H4 (cell line): ENCODE results near the gene NAALADL2. TPM values are rescaled to one million over a fixed set of nuclear protein-coding genes. Genes with fewer than 3 reads are reported as not detected.

ENCODE experiments used
- DNase-seq: peaks from one replicate; pipeline ENCODE4 v3.0.0-alpha.2; 2015; ENCODE audit warnings: low spot score
- total RNA-seq: library from RNA; depleted of rRNA; stranded (reverse); fragments of >200 nt; shearing (Covaris generic); gene quantifications from 2 replicates; pipeline ENCODE4 v1.2.3, GENCODE V29; 2014

The NAALADL2 gene
- total RNA-seq, 1 experiment from 2014 or later: 1.6 TPM

DNA sequence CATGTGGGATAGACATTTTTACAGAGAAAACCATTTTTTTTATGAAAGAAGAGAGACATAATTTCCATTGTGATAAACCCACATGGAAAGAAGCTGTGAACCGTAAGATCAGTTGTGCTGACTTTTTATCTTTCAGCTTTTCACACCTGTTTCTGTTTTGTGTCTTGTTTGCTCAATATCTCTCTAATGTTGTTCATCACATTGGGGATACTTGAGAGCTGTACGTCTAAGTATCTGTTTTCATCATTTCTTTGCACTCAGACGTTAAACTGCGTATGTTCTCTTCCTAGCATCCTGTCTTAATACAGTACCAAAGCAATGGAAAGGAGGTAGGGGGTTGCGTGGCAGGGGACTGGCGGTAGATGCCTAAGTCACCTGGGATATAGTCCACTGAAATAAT lies 449.0 kb downstream of the NAALADL2 start:
- no peak for DNase-seq

DNA sequence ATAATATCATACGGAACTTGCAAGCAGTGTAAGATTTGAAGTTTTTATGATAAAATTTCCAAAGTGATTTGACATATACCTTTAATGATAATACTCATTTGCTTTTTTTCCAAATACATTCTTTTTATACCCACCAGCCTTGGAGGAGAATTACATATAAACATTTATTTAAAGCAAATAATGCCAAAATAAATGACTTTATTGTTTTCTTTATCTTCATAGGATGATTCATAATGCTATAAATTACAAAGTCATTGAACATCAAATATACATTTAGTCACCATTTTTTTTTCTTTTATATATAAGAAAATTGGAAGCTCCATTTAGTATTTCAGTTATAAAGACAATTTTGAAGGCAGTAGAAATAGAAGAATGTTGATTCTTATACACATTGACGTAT lies 450.9 kb downstream of the NAALADL2 start:
- no peak for DNase-seq

DNA sequence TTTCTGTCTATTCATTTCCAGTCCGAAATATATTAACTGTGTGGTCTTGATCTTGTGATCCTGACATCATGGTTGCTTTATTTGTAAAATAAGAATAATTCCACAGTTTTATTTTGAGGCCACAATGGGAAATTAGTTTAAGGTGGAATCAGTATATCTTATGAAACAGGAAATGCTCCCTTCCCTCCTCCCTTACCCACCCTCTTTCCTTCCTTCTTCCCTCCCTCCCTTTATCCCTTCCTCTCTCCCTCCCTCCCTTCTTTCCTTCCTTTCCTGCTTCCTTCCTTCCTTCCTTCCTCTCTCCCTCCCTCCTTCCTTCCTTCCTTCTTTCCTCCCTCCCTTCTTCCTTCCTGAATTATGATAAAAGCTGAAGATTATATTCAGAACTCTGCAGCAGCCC lies 452.3 kb downstream of the NAALADL2 start:
- DNase-seq: no peak

DNA sequence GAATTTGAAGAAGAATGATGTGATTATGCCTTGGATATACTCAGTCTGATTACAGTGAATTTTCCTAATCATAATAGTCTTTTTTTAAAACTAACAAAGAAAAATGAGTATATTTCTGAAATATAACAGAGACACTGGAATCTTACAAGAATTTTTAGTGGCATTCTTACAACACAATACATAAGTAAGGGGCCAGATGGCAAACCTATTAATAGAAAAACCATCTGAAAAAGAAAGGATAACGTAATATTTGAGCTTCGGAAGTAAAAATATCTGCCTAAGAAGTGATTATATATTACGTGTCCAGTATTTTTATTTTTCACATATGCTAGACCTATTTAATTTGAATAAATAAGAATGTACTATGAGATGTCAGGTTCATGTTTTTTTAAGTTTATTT lies 452.8 kb downstream of the NAALADL2 start:
- DNase-seq: no peak

DNA sequence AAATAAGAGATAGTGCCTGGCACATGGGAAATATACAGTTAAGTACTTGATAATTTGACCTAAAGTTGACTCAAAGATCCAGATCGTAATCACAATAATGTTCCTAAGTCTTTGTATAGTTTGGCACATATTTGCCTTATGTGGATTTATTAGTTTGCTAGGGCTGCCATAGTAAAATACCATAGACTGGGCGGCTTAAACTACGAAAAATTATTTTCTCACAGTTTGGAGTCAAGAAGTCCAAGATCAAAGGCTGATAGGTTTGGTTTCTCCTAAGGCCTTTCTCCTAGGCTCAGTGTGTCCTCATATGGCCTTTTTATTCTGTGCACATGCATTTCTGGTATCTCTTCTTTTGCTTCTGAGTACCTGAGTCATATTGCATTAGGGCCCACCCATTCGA lies 453.7 kb downstream of the NAALADL2 start:
- DNase-seq: no peak

DNA sequence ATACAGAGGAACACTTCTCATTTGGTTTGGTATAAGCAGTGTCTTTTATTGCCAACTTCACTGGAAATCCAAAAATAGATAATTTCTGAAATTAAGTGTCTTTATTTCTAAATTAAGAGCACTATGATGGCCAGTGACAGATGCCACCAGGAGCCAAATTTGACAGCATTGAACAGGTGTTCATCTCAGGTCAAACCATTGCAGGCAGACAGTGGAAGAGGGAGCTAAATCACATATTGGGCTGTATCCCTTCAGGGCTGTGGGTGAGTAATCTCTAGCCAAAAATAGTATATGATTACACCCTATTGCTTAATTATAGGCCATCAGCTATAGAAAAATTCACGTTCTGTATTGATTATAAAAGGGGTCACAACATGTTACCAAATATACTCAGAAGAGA lies 457.7 kb downstream of the NAALADL2 start:
- no peak for DNase-seq

DNA sequence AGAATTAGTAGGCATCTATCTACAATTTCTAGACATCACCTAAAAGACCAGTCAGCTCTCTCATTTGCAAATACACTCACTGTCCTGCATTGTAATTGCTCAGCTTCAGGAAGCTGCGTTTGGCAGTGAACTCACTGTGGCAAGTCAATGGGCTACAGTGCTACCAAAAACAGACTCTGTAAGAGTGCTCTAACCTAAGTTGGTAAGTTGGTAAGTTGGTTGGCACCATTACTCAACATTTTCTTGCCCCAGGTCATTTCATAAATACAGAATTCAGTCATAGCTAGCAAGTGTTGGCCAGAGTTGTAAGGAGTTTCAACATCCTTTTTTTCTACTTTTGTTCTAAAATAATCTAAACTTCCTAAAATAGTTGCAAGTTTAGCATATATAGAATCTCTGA lies 466.3 kb downstream of the NAALADL2 start:
- DNase-seq: no peak

DNA sequence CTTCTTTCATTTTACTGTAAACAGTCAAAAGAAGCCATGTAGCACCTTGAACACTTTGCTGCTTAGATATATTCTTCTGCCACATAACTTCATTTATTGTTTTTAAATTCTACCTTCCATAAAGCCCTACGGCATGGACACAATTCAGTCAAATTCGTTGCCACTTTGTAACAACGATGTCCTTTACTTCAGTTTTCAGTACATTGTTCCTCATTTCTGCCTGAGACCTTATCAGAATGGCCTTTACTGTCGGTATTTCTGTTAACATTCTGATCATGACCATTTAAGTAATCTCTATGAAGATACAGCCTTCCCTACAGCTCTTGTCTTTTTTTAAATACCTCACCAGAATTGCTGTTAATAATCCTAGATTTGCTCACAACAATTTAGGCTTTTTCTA lies 466.9 kb downstream of the NAALADL2 start:
- DNase-seq: no peak

DNA sequence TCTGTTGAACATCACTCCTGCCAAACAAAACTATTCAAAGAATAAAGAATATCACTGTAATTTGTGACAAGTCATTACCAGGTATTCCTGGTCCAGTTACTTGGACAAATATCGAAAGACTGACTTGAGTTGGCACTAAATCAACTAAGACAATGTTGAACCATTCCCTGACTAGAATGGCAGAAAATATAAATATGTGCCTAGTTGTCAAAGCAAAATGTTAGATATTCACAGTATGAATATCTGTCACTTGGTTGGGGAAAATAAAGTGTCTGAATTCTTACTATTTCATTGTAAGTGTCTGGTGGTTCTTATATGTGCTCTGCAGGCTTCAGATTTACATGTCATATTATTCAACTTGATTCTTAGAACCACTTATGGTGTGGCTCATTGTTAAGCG lies 470.2 kb downstream of the NAALADL2 start:
- DNase-seq: no peak

DNA sequence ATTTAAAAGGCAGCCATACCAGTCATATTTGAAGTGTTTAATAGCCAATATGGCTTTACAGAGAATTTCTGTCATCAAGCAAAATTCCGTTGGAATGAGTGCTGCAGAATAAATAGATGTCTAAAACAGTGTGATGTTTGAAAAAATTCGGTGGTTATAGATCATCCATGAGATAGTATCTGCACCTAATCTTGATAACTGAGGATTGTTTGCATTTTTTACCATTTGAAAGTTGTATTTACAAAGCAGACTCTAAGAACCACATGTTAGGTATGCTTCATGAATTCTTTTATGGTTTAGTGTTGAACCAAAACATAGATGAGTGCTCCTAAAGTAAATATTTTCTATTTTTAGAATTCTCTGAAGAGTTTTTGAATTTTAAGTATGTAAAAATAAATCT lies 476.1 kb downstream of the NAALADL2 start:
- no peak for DNase-seq

DNA sequence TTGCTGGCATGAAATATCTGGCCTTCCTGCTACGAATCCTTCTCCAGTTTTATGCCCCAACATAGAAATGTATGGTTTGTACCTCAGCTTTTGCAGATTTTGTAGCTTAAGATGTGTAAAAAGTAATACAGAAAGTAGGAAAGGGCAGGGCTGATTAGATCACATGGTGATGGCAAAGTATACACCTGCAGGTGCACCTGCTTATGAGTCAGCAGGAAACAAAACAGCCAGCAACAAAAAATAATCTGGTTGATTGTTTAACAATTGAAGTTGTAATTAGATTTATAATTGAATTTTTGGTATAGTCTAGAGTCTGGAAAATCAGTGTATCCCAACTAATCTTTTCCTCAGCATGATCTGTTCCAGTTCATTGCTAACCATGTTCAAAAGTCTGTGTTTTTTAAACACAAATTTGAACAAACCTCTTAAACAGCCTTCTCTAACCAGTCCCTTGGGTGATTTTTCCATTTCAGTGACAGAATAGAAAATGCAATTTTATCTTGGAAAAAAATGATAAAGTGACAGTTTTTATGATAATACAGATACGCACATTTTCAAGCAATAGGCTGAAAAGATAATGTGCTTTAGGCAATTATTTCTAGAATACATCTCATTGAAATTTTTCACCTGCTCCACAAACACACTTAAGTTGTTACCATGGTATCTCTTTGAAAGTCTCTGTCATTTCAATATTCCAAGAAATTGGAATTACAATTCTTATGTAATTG lies 477.4 kb downstream of the NAALADL2 start:
- DNase-seq: no peak

DNA sequence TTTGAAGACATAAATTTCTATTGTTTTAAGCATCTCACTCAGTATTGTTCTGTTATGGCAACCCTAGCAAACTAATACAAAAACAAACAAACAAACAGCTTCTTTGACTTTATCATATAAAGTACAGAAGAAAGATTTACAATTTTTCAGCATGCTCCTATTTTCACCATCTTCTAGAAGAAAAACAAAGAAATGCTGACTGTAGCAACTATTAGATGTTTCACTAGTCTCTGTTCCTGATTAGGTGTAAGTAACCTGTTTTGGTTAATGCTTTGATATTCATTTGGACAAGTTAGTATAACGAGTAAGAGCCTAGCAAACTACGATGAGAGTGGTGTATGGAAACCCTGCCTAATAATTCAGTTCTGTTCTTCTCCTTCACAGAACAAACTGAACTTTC lies 478.5 kb downstream of the NAALADL2 start:
- DNase-seq: no peak

DNA sequence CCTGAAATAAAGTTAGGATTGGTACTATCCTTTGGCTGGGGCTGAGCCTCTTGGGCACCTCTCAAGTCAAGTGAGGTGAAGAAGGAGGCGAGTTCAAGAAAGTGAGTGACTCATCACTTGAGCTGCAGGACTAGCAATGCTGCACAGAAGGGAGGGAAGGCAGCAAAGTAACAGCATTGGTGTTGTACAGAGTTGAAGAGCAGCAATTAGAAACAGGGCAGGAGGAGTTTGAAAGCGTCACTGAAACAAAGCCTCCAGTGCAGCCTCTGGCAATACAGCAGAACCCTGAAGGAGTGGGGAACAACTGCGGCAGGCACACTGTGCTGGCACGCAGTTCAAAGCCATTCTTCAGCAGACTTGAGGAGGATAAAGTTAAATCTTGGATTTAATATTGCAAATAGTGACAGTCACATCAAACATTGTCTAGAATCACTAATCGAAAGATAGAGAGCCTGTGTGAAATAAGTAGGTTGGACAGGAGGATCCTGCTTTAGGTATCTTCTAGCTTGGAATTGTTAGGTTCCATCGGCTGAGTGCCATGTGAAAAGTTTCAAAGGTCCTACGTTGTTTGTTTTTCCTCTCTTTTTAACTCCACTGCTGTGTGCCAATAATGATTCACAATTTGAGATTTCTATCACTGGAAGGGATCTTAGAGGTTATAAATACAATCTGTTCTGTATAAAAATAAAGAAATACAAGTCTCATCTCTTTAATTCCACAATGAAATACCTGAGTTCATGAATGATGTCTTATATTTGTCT lies 479.8 kb downstream of the NAALADL2 start:
- DNase-seq: peak; percentile 56

DNA sequence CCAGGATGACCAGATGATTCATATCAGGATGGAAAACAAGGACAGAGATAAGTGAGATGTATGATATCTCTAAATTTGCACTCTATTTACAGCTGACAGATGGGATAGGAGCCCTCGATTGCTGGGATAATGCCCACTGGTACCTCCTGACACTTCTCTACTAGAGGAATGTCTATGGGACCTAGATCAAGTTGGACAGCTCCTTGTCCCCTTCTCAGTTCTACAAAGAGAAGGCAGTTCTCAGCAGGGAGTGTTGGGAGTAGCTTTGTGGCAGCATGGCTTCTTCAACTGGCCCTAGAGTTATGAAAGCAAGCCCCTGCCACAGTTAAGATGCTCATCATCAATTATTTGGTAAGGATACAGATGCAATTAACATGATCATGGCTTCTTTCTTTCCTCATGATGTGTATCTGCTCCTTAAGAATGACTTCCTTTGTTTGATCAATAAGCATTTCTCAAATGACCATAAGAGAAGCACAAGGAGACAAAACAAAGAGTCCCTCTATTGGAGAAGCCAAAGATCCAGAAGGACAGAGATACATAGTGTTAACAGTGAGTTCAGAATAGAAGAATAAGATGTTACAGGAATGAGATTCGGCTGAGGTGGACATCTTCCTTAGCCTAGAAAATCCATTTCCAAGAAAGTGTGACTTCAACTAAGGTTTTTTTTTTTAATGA lies 481.3 kb downstream of the NAALADL2 start:
- no peak for DNase-seq

DNA sequence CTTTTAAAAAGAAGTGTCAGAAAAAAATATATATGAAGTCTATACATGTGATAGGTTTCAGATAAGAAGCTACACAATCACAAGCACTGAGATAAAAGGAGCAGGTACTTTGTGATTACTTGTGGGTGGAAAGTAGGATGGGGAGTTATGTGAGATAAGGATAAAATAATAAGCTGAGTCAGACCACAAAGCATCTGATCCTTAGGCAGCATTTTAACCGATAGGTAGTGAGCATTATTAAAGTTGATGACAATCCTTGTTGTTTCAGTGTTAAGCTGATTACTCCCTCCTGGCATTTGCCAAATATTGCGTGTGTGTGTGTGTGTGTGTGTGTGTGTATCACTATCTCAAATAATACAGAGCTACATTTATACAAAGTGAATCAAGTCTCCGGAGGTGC lies 483.1 kb downstream of the NAALADL2 start:
- no peak for DNase-seq

DNA sequence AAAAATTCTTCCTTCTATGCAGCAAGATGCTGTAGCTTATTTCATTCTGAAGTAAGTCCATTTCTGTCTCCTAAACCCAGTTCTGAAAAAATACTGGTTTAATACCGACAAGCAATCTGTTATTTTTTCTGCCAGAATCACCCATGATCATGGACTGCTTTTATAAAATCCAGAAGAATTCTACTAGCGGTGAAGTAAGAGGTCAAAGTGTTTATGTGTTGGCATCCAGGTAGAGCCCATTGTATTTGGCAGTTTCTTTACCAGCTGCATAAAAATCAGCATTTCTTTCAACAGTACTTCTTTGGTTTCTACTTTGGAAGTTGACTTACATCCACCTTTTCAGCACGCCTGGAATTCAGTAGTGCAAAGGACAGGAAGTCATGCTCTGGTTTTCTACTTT lies 484.8 kb downstream of the NAALADL2 start:
- DNase-seq: no peak

DNA sequence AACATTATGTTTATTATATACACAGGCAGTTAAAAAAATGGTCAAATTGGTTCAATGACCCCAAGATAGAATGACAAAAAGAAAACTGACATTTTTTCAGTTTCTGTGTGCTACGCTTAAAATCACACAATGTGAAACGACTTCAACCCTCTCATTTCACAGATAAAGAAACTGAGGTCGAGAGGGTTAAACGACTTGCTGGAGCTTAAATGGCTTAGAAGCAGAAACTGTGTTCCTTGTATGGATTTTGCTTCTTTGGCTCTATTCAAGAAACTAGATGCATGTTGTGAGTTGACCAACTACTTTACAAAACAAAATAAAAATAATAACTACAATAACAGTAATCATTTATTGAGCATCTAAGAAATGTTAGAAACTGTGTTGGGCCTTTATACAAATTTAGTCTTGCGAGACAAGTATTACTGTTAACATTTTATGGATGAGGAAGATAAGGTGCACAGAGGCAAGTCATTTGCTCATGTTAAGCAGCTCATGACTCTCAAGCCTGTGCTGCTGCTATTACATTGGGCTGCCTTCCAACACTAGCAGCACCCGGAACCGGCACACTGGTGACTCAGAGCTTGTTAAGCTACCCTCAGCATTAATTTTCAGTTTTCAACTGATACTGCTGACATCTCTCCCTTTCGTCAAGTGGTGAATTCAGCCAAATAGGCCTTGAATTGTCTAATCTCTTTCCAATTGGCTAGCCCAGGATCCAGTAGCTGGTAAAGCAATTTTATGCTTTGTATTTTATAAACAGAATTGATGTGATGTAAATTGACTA lies 487.6 kb downstream of the NAALADL2 start:
- DNase-seq: peak; percentile 85

DNA sequence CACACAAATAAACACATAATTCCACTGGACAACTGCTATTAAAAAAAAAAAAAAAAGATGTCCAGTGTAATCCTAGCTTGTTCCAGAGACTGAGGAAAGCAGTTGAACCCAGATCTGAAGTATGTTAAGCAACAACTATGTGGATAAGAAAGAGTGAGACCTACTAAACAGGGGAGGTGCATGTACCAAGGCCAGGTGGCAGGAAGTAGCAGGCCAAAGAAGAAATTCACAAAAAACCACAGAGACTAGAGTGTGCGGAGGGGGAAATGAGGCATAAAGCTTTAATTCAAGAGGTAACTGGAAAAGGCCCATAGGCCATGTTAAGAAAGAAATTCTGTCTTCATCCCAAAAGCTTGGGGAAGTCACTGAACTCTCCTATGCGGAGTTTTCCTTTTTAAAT lies 490.0 kb downstream of the NAALADL2 start:
- no peak for DNase-seq

DNA sequence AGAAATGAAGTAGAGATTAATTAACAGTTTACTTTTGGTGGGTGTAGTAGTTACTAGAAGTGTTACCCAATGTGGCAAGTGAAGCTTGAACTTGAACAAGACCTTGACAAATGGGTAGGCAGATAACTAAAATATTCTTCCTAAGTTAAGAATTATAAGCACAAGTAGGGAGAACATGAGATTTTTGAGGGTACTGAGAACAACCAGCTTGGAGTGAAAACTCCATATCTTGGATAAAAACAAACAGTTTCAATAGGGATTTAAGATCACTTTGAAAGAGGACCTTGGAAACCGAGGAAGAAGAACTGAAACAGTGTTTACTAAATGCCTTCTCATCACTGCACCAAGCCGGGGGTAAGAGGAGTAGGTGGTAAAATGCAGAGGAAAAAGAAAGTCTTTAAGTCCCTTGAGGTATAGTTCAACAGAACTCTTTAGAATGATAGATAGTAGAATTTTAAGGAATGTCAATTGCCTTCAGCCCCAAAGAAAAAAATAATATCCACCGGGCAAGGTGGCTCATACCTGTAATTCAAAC lies 496.7 kb downstream of the NAALADL2 start:
- no peak for DNase-seq

DNA sequence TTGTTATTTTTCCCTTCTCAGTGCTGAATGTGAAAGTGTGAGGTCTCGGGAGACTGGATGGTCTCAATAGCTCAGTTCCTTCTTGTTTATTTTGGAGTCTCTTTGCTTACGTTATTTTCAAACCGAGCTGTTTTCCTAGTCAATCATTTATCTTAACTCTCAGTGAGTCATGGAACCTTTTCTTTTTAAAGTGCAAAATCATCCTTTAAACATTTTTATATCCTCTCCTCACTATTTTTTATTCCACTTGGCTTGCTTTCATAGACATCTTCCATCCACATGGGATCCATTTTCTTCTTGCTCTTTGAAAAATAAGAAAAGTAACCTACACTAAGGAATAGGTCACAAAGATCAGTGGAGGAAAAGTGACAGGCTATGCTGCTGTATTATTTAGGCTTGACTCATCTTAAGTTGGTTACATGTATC lies 497.8 kb downstream of the NAALADL2 start:
- DNase-seq: peak; percentile 15

DNA sequence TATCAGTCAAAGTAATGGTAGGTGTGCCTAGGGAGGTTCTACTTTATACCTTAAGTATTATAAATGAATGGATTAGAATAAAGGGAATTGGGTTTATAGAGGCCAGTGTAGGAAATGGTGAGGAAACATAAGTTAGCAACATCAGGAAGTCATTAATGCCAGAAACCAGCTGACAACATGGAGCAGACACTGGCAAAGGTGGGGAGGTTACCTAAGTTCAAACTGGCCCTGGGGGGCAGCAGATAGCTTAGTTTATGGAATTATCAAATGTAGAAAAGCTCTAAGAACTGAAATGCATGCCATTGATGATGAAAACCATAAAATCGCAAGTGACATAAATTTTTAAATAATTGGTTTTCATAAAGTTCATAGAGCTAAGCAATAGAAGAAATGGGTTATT lies 498.6 kb downstream of the NAALADL2 start:
- DNase-seq: peak; percentile 16

DNA sequence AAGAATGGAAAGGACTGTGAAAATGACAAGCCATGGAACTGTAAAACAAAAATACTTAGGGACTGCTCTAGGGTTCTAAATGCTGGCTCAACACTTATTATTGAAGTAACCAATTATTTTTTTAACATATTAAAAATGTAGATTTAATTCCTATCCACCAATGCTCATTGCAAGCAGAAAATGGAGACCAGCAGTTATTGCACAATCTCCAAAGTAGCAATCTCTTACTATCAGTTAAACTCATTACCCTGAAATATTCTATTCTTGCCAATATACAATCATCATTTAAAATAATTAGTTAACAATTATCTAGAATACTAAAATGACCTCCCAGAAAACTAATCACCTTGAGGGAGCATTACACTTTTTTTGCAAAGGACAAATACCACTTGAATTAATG lies 499.8 kb downstream of the NAALADL2 start:
- DNase-seq: no peak
